Adrenal gland (tissue), 12 donors: Measurements from ENCODE around the gene TMA7. TPM values are rescaled to one million over a fixed set of nuclear protein-coding genes. Genes with fewer than 3 reads are reported as not detected.

Source experiments
- DNase-seq, 7 donors: peaks; one replicate each; pipeline ENCODE4 v3.0.0-alpha.2; 2019 to 2020
- H3K27ac ChIP-seq, 5 donors: fragments of 200-600 bp; sonication (generic) in 4 of 5; 1 replicate in 3 of 5; 2 replicates in 2 of 5; pipeline versions ENCODE4 v1.5.1 to v1.8.0; 2016 to 2020; ENCODE audit warnings: mild to moderate bottlenecking in 1 of 5
- H3K27me3 ChIP-seq: fragments of 200-600 bp; 2 replicates; pipeline ENCODE4 v1.8.0; 2021
- H3K36me3 ChIP-seq, 2 donors: fragments of 200-600 bp; replicated peaks in 1 of 2; 1 replicate in 1 of 2; 2 replicates in 1 of 2; pipeline versions ENCODE4 v1.5.1 to v1.8.0; 2018 to 2022
- H3K4me1 ChIP-seq, 2 donors: fragments of 200-600 bp; replicated peaks in 1 of 2; 1 replicate in 1 of 2; 2 replicates in 1 of 2; pipeline versions ENCODE4 v1.5.1 to v1.8.0; 2018 to 2021
- H3K4me3 ChIP-seq, 4 donors: fragments of 200-600 bp; sonication (generic) in 3 of 4; one replicate each; pipeline ENCODE4 v1.5.1; 2016 to 2018
- H3K9me3 ChIP-seq, 3 donors: fragments of 200-600 bp; sonication (generic) in 1 of 3; replicated peaks in 1 of 3; 1 replicate in 2 of 3; 2 replicates in 1 of 3; pipeline versions ENCODE4 v1.5.1 to v1.8.0; 2016 to 2021
- POLR2A ChIP-seq, 2 donors: fragments of 450-650 bp; IDR thresholded peaks; one replicate each; pipeline ENCODE4 v1.6.1; 2017; ENCODE audit warnings: antibody characterized with exemption in 2 of 2, mild to moderate bottlenecking in 2 of 2, moderate library complexity in 1 of 2
- WGBS, 4 donors: extraction: QIAGEN DNeasy Blood & Tissue Kit in 2 of 4; methylation state at CpG; one replicate each; pipeline versions ENCODE4 v1.1.5 to v1.1.7; 2013 to 2017; 5-methylcytosine and 5-hydroxymethylcytosine counted together
- intact Hi-C, 2 donors: fragments of 100-400 bp; cut with DNase I; formaldehyde crosslinking; loops; one replicate each; pipeline versions ENCODE4 v1.14.1 to v1.15.0; 2022 to 2023
- polyA plus RNA-seq, 3 donors: library from polyadenylated mRNA; stranded (reverse); fragments of 200-250 nt in 2 of 3; fragments of 350-450 nt in 1 of 3; fragmentation: Illumina TruSeq in 1 of 3; extraction: RNeasy Lipid Tissue Mini Kit (QIAGEN cat#74804) in 1 of 3; gene quantifications; one replicate each; pipeline ENCODE4 v1.2.3, GENCODE V29; 2013 to 2014
- total RNA-seq, 9 donors: library from RNA; depleted of rRNA in 4 of 9; stranded (reverse); fragments of >200 nt in 4 of 9; fragments of 120-200 nt in 1 of 9; fragmentation: NEBNext Ultra II Directional in 1 of 9; extraction: Animal tissue kit (Norgen Biotek cat#: 25700) in 1 of 9; gene quantifications; one replicate each; pipeline versions ENCODE4 v1.1.0 to v1.2.4, GENCODE V29; 2013 to 2023
- TF ChIP-seq, protein P1 (sequence below), 6 experiments: fragments of 450-650 bp in 4 of 6; fragments of 200-600 bp in 2 of 6; sonication (generic) in 1 of 6; IDR thresholded peaks; 1 replicate in 5 of 6; 2 replicates in 1 of 6; pipeline versions ENCODE4 v1.5.1 to v1.8.0; 2016 to 2021; ENCODE audit warnings: antibody characterized with exemption in 6 of 6, mild to moderate bottlenecking in 2 of 6, moderate library complexity in 1 of 6
- donor health status: healthy with polysubstance abuse.
- donor health status: Bipolar disorder and iron deficiency.
- donor health status: DM: yes; HTN: yes; CAD: no.
- donor health status: DM: no; HTN: no; CAD: no.
- donor health status: DM: no; HTN: no; CAD: no.
- donor health status: DM: yes; HTN: yes; CAD: no.

The TMA7 gene
- total and polyA plus RNA-seq, 12 donors: 177 to 891 (median 284) TPM

- no peak overlapping the region for H3K4me3 ChIP-seq
- TF ChIP-seq, protein P1, sequence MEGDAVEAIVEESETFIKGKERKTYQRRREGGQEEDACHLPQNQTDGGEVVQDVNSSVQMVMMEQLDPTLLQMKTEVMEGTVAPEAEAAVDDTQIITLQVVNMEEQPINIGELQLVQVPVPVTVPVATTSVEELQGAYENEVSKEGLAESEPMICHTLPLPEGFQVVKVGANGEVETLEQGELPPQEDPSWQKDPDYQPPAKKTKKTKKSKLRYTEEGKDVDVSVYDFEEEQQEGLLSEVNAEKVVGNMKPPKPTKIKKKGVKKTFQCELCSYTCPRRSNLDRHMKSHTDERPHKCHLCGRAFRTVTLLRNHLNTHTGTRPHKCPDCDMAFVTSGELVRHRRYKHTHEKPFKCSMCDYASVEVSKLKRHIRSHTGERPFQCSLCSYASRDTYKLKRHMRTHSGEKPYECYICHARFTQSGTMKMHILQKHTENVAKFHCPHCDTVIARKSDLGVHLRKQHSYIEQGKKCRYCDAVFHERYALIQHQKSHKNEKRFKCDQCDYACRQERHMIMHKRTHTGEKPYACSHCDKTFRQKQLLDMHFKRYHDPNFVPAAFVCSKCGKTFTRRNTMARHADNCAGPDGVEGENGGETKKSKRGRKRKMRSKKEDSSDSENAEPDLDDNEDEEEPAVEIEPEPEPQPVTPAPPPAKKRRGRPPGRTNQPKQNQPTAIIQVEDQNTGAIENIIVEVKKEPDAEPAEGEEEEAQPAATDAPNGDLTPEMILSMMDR (IDR thresholded peaks at IDR 0.05): no peak
- TF ChIP-seq POLR2A (IDR thresholded peaks at IDR 0.05): no peak
- H3K27ac ChIP-seq: no peak overlapping the region
- intact Hi-C loops: no loop called here
- no peak for DNase-seq
- H3K27me3 ChIP-seq: no peaks in the 10 kb centered on the region
- 90 to 96% (median 94%) methylated on average over 7 to 14 of the region's 14 CpGs for WGBS, 4 donors
- H3K9me3 ChIP-seq: no peaks in the 10 kb centered on the region
- peaks cover 0 to 23% of the 10 kb centered on the region in 2 donors for H3K36me3 ChIP-seq
- no peaks in the 10 kb centered on the region for H3K4me1 ChIP-seq
Observed at GRCh38 chr3:48417529-48418108, 22.4 kb upstream of the TMA7 start.

- H3K27ac ChIP-seq: no peak overlapping the region
- intact Hi-C loops: no loop called here
- H3K9me3 ChIP-seq: no peaks in the 10 kb centered on the region
- TF ChIP-seq, protein P1 (IDR thresholded peaks at IDR 0.05): no peak
- TF ChIP-seq POLR2A (IDR thresholded peaks at IDR 0.05): no peak
- H3K4me1 ChIP-seq: no peaks in the 10 kb centered on the region
- no peak for DNase-seq
- peaks cover 0 to 20% of the 10 kb centered on the region in 2 donors for H3K36me3 ChIP-seq
- H3K4me3 ChIP-seq: no peak overlapping the region
- no peaks in the 10 kb centered on the region for H3K27me3 ChIP-seq
- WGBS, 4 donors: 89 to 97% (median 94%) methylated on average over 8 to 17 of the region's 17 CpGs
Observed at GRCh38 chr3:48418140-48418539, 21.9 kb upstream of the TMA7 start.

DNA sequence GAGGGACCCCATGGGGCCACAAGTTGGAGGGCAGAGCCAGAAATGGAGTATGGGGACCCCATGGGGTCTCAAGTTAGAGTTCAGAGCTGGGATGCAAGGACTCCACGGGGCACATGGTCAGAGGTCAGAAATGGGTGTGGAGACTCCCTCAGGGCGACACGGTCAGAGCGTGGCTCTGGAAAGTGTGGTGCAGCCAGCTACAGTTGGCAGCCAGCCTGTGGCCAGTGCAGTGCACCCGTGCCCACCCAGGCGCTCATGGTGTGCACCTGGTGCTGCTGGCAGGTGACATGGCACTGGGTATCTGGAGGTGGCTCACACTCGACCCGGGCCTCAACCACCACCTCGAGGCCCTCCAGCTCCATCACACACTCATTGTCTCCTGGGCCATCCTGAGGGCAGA is 21.4 kb upstream of the TMA7 start:
- Histone ChIP-seq H3K27me3 (no peaks in the 10 kb centered on the region), H3K36me3 (peaks cover 0 to 20% of the 10 kb centered on the region in 2 donors), H3K27ac (no peak overlapping the region), H3K4me3 (no peak overlapping the region), H3K4me1 (no peaks in the 10 kb centered on the region), H3K9me3 (no peaks in the 10 kb centered on the region)
- TF ChIP-seq POLR2A (IDR thresholded peaks at IDR 0.05): no peak
- TF ChIP-seq, protein P1 (IDR thresholded peaks at IDR 0.05): no peak
- WGBS, 4 donors: 80 to 89% (median 88%) methylated on average over 5 to 9 of the region's 9 CpGs
- intact Hi-C loops: no loop called here
- DNase-seq: no peak

GRCh38 chr3:48419149-48419548 is 20.9 kb upstream of the TMA7 start:
- TF ChIP-seq POLR2A (IDR thresholded peaks at IDR 0.05): no peak
- TF ChIP-seq, protein P1 (IDR thresholded peaks at IDR 0.05): no peak
- DNase-seq: no peak
- no peaks in the 10 kb centered on the region for H3K27me3 ChIP-seq
- no peaks in the 10 kb centered on the region for H3K9me3 ChIP-seq
- no peak overlapping the region for H3K4me3 ChIP-seq
- H3K27ac ChIP-seq: no peak overlapping the region
- intact Hi-C loops: no loop called here
- H3K4me1 ChIP-seq: no peaks in the 10 kb centered on the region
- H3K36me3 ChIP-seq: peaks cover 0 to 20% of the 10 kb centered on the region in 2 donors
- 88 to 100% (median 93%) methylated on average over 7 to 9 of the region's 9 CpGs; no CpG with 5 or more reads in 1 of the 4 donors for WGBS, 4 donors
